ENCODE results near the gene DCC. TPM values are rescaled to one million over a fixed set of nuclear protein-coding genes. Genes with fewer than 3 reads are reported as not detected.
A peak's percentile ranks its signal among the peaks of the same experiment; 100 is the strongest.

The DCC gene
- polyA plus RNA-seq (2013, experiment 1 of 2) = 4.5 TPM
- 4.2 TPM for polyA plus RNA-seq (2013, experiment 2 of 2)

- no peaks in the 10 kb centered on the region for H3K36me3 ChIP-seq (ENCODE audit: control insufficient read depth, insufficient read depth, low read length)
- H3K4me3 ChIP-seq (ENCODE audit: extremely low read depth, insufficient read depth, low read length, poor library complexity, severe bottlenecking) = peak within 1 kb of the TSS; percentile 35
- no peak within 1 kb of the TSS for H3K27ac ChIP-seq (ENCODE audit: low read depth, low read length, severe bottlenecking)
- H3K4me1 ChIP-seq (ENCODE audit: control insufficient read depth, insufficient read depth, low read length, poor library complexity, severe bottlenecking) = peaks cover 22% of the 10 kb centered on the region
- 0 to 1% methylated on average over 19 to 27 of the region's 27 CpGs for WGBS, 2 experiments (ENCODE audit: insufficient coverage in 2 of 2)
- H3K9me3 ChIP-seq (ENCODE audit: control insufficient read depth, low read length) = no peaks in the 10 kb centered on the region
These were observed at the start of gene DCC for GRCh38 chr18:52339891-52340371. Gene DCC (plus strand): TSS chr18:52340197. CDS start chr18:52340788, 591 bp downstream.

- Histone ChIP-seq H3K4me3 (ENCODE audit: extremely low read depth, insufficient read depth, low read length, poor library complexity, severe bottlenecking) (no peak overlapping the region), H3K4me1 (ENCODE audit: control insufficient read depth, insufficient read depth, low read length, poor library complexity, severe bottlenecking) (peaks cover 3% of the 10 kb centered on the region), H3K27ac (ENCODE audit: low read depth, low read length, severe bottlenecking) (no peak overlapping the region), H3K36me3 (ENCODE audit: control insufficient read depth, insufficient read depth, low read length) (no peaks in the 10 kb centered on the region), H3K9me3 (ENCODE audit: control insufficient read depth, low read length) (no peaks in the 10 kb centered on the region)
- WGBS, 2 experiments (ENCODE audit: insufficient coverage in 2 of 2) = 57% methylated on average over 2 of the region's 2 CpGs; no CpG with 5 or more reads in 1 of the 2 experiments
These were observed 29.3 kb upstream of the DCC start for GRCh38 chr18:52310651-52311050.

- Histone ChIP-seq H3K36me3 (ENCODE audit: control insufficient read depth, insufficient read depth, low read length) (no peaks in the 10 kb centered on the region), H3K27ac (ENCODE audit: low read depth, low read length, severe bottlenecking) (no peak overlapping the region), H3K4me1 (ENCODE audit: control insufficient read depth, insufficient read depth, low read length, poor library complexity, severe bottlenecking) (peaks cover 3% of the 10 kb centered on the region), H3K9me3 (ENCODE audit: control insufficient read depth, low read length) (no peaks in the 10 kb centered on the region), H3K4me3 (ENCODE audit: extremely low read depth, insufficient read depth, low read length, poor library complexity, severe bottlenecking) (no peak overlapping the region)
- 100% methylated on average over 2 of the region's 2 CpGs for WGBS, 2 experiments (ENCODE audit: insufficient coverage in 2 of 2)
These were observed 28.7 kb upstream of the DCC start for GRCh38 chr18:52311331-52311730.

- Histone ChIP-seq H3K4me3 (ENCODE audit: extremely low read depth, insufficient read depth, low read length, poor library complexity, severe bottlenecking) (no peak overlapping the region), H3K36me3 (ENCODE audit: control insufficient read depth, insufficient read depth, low read length) (no peaks in the 10 kb centered on the region), H3K4me1 (ENCODE audit: control insufficient read depth, insufficient read depth, low read length, poor library complexity, severe bottlenecking) (peaks cover 3% of the 10 kb centered on the region), H3K9me3 (ENCODE audit: control insufficient read depth, low read length) (no peaks in the 10 kb centered on the region), H3K27ac (ENCODE audit: low read depth, low read length, severe bottlenecking) (no peak overlapping the region)
These were observed 27.7 kb upstream of the DCC start for GRCh38 chr18:52312346-52312745.

- H3K9me3 ChIP-seq (ENCODE audit: control insufficient read depth, low read length) = no peaks in the 10 kb centered on the region
- H3K4me3 ChIP-seq (ENCODE audit: extremely low read depth, insufficient read depth, low read length, poor library complexity, severe bottlenecking) = no peak overlapping the region
- H3K36me3 ChIP-seq (ENCODE audit: control insufficient read depth, insufficient read depth, low read length) = no peaks in the 10 kb centered on the region
- H3K4me1 ChIP-seq (ENCODE audit: control insufficient read depth, insufficient read depth, low read length, poor library complexity, severe bottlenecking) = peaks cover 3% of the 10 kb centered on the region
- no peak overlapping the region for H3K27ac ChIP-seq (ENCODE audit: low read depth, low read length, severe bottlenecking)
- 57% methylated on average over 1 of the region's 2 CpGs; no CpG with 5 or more reads in 1 of the 2 experiments for WGBS, 2 experiments (ENCODE audit: insufficient coverage in 2 of 2)
These were observed 26.8 kb upstream of the DCC start for GRCh38 chr18:52313213-52313612.

- 82 to 87% methylated on average over 4 of the region's 6 CpGs for WGBS, 2 experiments (ENCODE audit: insufficient coverage in 2 of 2)
These were observed 20.5 kb upstream of the DCC start for GRCh38 chr18:52319424-52319983.

GRCh38 chr18:52322307-52322706, 17.7 kb upstream of the DCC start:
- H3K4me3 ChIP-seq (ENCODE audit: extremely low read depth, insufficient read depth, low read length, poor library complexity, severe bottlenecking) = no peak overlapping the region
- no peak overlapping the region for H3K27ac ChIP-seq (ENCODE audit: low read depth, low read length, severe bottlenecking)
- H3K4me1 ChIP-seq (ENCODE audit: control insufficient read depth, insufficient read depth, low read length, poor library complexity, severe bottlenecking) = no peaks in the 10 kb centered on the region
- H3K36me3 ChIP-seq (ENCODE audit: control insufficient read depth, insufficient read depth, low read length) = no peaks in the 10 kb centered on the region
- H3K9me3 ChIP-seq (ENCODE audit: control insufficient read depth, low read length) = no peaks in the 10 kb centered on the region

More at GRCh38 chr18:52319424-52319983, 20.5 kb upstream of the DCC start:
- Histone ChIP-seq H3K27ac (ENCODE audit: low read depth, low read length, severe bottlenecking) (no peak overlapping the region), H3K4me1 (ENCODE audit: control insufficient read depth, insufficient read depth, low read length, poor library complexity, severe bottlenecking) (no peaks in the 10 kb centered on the region), H3K4me3 (ENCODE audit: extremely low read depth, insufficient read depth, low read length, poor library complexity, severe bottlenecking) (no peak overlapping the region), H3K36me3 (ENCODE audit: control insufficient read depth, insufficient read depth, low read length) (no peaks in the 10 kb centered on the region), H3K9me3 (ENCODE audit: control insufficient read depth, low read length) (no peaks in the 10 kb centered on the region)

- H3K9me3 ChIP-seq (ENCODE audit: control insufficient read depth, low read length) = no peaks in the 10 kb centered on the region
- H3K27ac ChIP-seq (ENCODE audit: low read depth, low read length, severe bottlenecking) = no peak overlapping the region
- no CpG with 5 or more reads among the region's 2 CpGs for WGBS, 2 experiments (ENCODE audit: insufficient coverage in 2 of 2)
- no peaks in the 10 kb centered on the region for H3K4me1 ChIP-seq (ENCODE audit: control insufficient read depth, insufficient read depth, low read length, poor library complexity, severe bottlenecking)
- H3K36me3 ChIP-seq (ENCODE audit: control insufficient read depth, insufficient read depth, low read length) = no peaks in the 10 kb centered on the region
- no peak overlapping the region for H3K4me3 ChIP-seq (ENCODE audit: extremely low read depth, insufficient read depth, low read length, poor library complexity, severe bottlenecking)
These were observed 16.2 kb upstream of the DCC start for GRCh38 chr18:52323802-52324201.

- Histone ChIP-seq H3K36me3 (ENCODE audit: control insufficient read depth, insufficient read depth, low read length) (no peaks in the 10 kb centered on the region), H3K27ac (ENCODE audit: low read depth, low read length, severe bottlenecking) (no peak overlapping the region), H3K4me1 (ENCODE audit: control insufficient read depth, insufficient read depth, low read length, poor library complexity, severe bottlenecking) (no peaks in the 10 kb centered on the region), H3K4me3 (ENCODE audit: extremely low read depth, insufficient read depth, low read length, poor library complexity, severe bottlenecking) (no peak overlapping the region), H3K9me3 (ENCODE audit: control insufficient read depth, low read length) (no peaks in the 10 kb centered on the region)
- WGBS, 2 experiments (ENCODE audit: insufficient coverage in 2 of 2) = 80% methylated on average over 1 of the region's 1 CpG; no CpG with 5 or more reads in 1 of the 2 experiments
These were observed 14.0 kb upstream of the DCC start for GRCh38 chr18:52325997-52326396.

- WGBS, 2 experiments (ENCODE audit: insufficient coverage in 2 of 2) = 83% methylated on average over 1 of the region's 1 CpG; no CpG with 5 or more reads in 1 of the 2 experiments
- Histone ChIP-seq H3K4me3 (ENCODE audit: extremely low read depth, insufficient read depth, low read length, poor library complexity, severe bottlenecking) (no peak overlapping the region), H3K27ac (ENCODE audit: low read depth, low read length, severe bottlenecking) (no peak overlapping the region)
These were observed 6.1 kb upstream of the DCC start for GRCh38 chr18:52333860-52334259.

GRCh38 chr18:52334307-52334706, 5.7 kb upstream of the DCC start:
- Histone ChIP-seq H3K4me3 (ENCODE audit: extremely low read depth, insufficient read depth, low read length, poor library complexity, severe bottlenecking) (no peak overlapping the region), H3K27ac (ENCODE audit: low read depth, low read length, severe bottlenecking) (peak overlapping the region; percentile 56), H3K36me3 (ENCODE audit: control insufficient read depth, insufficient read depth, low read length) (no peaks in the 10 kb centered on the region), H3K9me3 (ENCODE audit: control insufficient read depth, low read length) (no peaks in the 10 kb centered on the region), H3K4me1 (ENCODE audit: control insufficient read depth, insufficient read depth, low read length, poor library complexity, severe bottlenecking) (peaks cover 5% of the 10 kb centered on the region)
- WGBS, 2 experiments (ENCODE audit: insufficient coverage in 2 of 2) = 92 to 100% methylated on average over 2 of the region's 2 CpGs

More at GRCh38 chr18:52333860-52334259, 6.1 kb upstream of the DCC start:
- Histone ChIP-seq H3K36me3 (ENCODE audit: control insufficient read depth, insufficient read depth, low read length) (no peaks in the 10 kb centered on the region), H3K4me1 (ENCODE audit: control insufficient read depth, insufficient read depth, low read length, poor library complexity, severe bottlenecking) (peaks cover 5% of the 10 kb centered on the region), H3K9me3 (ENCODE audit: control insufficient read depth, low read length) (no peaks in the 10 kb centered on the region)
